ENCODE data around the gene RALGAPA2.

GRCh38 chr20:20608641-20609040 is 103.8 kb downstream of the RALGAPA2 start:
- TF ChIP-seq CTCF (conservative IDR thresholded peaks at IDR 0.05; ENCODE audit: low read length) (no peak), EZH2phosphoT487 (IDR thresholded peaks at IDR 0.05; ENCODE audit: borderline replicate concordance) (no peak)
